ENCODE results near the gene NAPSA. TPM values are rescaled to one million over a fixed set of nuclear protein-coding genes. Genes with fewer than 3 reads are reported as not detected.
A peak's percentile ranks its signal among the peaks of the same experiment; 100 is the strongest.

NAPSA gene
- total and polyA plus RNA-seq, 9 of the 15 experiments (the other 6 are each of a cell fraction or from before 2014, with no cell fraction given), result 0.25 to 1.9 (median 0.69) TPM

DNA sequence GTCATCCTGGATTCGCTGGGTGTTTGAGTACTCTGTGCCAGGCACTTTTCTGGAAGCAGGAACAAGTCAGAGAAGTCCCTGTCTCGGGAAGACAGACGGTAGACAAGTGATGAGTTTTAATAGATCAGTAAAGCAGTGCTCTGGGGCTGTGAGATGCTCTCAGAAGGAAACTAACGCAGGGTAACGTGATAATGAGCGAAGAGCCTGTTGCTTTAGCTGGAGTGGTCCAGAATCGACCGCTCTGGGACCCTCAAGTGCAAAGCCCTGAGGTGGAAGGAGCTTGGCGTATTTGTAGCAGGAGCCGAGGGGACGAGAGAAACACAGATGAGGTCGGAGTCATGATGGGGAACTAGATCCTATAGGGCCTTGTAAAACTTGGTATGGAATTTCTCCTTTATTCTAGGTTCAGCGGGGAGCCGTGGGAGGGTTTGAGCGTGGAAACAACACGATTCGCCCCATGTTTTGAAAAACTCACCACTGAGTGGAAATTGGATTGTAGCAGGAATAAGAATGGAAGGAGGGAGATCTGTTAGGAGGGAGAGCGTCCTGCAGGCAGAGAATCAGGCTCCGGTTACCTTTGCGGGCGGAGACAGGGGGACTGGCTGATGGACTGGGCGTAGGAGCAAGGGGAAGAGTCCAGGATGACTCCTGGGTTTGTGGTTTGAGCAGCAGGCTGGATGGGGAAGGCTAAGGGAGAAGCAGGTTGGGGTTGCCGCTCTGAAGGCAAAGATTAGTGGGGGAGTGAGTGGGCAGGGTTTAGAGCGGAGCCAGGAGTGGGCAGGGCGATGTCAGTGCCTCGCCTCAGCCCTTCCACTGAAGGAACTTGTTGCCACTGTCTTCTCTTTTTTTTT lies 19.5 kb upstream of the NAPSA start (continued):
- TF ChIP-seq ZNF696 (CRISPR knock-in tag; conservative IDR thresholded peaks at IDR 0.05) (no peak), SIN3B (IDR thresholded peaks at IDR 0.05; ENCODE audit: low read depth) (no peak), FOXJ2 (tag; IDR thresholded peaks at IDR 0.05) (peak; percentile 20; the same call in 1 of the 2 replicates), ZNF77 (CRISPR knock-in tag; IDR thresholded peaks at IDR 0.05) (no peak), HCFC1 (IDR thresholded peaks at IDR 0.05; ENCODE audit: low read depth, low read length) (no peak), ZNF175 (CRISPR knock-in tag; IDR thresholded peaks at IDR 0.05; ENCODE audit: low read depth) (no peak), NFRKB (IDR thresholded peaks at IDR 0.05; ENCODE audit: low read depth) (no peak), TSC22D4 (tag; IDR thresholded peaks at IDR 0.05) (peak; percentile 41; the same call in 1 of the 2 replicates), THRAP3 (IDR thresholded peaks at IDR 0.05; ENCODE audit: borderline replicate concordance) (no peak), ARNT (IDR thresholded peaks at IDR 0.05) (no peak), NR3C1 (CRISPR knock-in tag; IDR thresholded peaks at IDR 0.05) (no peak), TRIM28 (IDR thresholded peaks at IDR 0.05) (0 out of 2 replicates have a peak, but pooled peaks have one; percentile 37), TAF1 (IDR thresholded peaks at IDR 0.05; ENCODE audit: control insufficient read depth, extremely low read depth, insufficient read depth, low read length, severe bottlenecking) (no peak), WHSC1 (IDR thresholded peaks at IDR 0.05; ENCODE audit: low read length) (no peak), ZNF324 (CRISPR knock-in tag; IDR thresholded peaks at IDR 0.05) (no peak), ZNF316 (IDR thresholded peaks at IDR 0.05) (peak; percentile 45), MXI1 (IDR thresholded peaks at IDR 0.05; ENCODE audit: low read depth, low read length) (0 out of 2 replicates have a peak, but pooled peaks have one; percentile 51), CXXC5 (CRISPR knock-in tag; IDR thresholded peaks at IDR 0.05) (no peak), RBM39 (optimal IDR thresholded peaks at IDR 0.05; ENCODE audit: low read depth, low read length) (no peak)
- TF ChIP-seq, protein P1, sequence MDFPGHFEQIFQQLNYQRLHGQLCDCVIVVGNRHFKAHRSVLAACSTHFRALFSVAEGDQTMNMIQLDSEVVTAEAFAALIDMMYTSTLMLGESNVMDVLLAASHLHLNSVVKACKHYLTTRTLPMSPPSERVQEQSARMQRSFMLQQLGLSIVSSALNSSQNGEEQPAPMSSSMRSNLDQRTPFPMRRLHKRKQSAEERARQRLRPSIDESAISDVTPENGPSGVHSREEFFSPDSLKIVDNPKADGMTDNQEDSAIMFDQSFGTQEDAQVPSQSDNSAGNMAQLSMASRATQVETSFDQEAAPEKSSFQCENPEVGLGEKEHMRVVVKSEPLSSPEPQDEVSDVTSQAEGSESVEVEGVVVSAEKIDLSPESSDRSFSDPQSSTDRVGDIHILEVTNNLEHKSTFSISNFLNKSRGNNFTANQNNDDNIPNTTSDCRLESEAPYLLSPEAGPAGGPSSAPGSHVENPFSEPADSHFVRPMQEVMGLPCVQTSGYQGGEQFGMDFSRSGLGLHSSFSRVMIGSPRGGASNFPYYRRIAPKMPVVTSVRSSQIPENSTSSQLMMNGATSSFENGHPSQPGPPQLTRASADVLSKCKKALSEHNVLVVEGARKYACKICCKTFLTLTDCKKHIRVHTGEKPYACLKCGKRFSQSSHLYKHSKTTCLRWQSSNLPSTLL (IDR thresholded peaks at IDR 0.05), result no peak
- TF ChIP-seq, protein P2, sequence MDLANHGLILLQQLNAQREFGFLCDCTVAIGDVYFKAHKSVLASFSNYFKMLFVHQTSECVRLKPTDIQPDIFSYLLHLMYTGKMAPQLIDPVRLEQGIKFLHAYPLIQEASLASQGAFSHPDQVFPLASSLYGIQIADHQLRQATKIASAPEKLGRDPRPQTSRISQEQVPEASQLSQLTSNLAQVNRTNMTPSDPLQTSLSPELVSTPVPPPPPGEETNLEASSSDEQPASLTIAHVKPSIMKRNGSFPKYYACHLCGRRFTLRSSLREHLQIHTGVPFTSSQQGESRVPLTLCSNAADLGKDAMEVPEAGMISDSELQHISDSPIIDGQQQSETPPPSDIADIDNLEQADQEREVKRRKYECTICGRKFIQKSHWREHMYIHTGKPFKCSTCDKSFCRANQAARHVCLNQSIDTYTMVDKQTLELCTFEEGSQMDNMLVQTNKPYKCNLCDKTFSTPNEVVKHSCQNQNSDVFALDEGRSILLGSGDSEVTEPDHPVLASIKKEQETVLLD (IDR thresholded peaks at IDR 0.05), result peak; percentile 56; the same call in 1 of the 2 replicates
- TF ChIP-seq, protein P3, sequence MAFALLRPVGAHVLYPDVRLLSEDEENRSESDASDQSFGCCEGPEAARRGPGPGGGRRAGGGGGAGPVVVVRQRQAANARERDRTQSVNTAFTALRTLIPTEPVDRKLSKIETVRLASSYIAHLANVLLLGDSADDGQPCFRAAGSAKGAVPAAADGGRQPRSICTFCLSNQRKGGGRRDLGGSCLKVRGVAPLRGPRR (CRISPR knock-in tag; IDR thresholded peaks at IDR 0.05), result no peak
- TF ChIP-seq, protein P4, sequence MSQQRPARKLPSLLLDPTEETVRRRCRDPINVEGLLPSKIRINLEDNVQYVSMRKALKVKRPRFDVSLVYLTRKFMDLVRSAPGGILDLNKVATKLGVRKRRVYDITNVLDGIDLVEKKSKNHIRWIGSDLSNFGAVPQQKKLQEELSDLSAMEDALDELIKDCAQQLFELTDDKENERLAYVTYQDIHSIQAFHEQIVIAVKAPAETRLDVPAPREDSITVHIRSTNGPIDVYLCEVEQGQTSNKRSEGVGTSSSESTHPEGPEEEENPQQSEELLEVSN (IDR thresholded peaks at IDR 0.05; ENCODE audit: borderline replicate concordance in 1 of 2, extremely low read depth in 1 of 2, insufficient read depth in 1 of 2, insufficient read length in 1 of 2, low read depth in 1 of 2, low read length in 1 of 2, poor library complexity in 1 of 2, severe bottlenecking in 1 of 2), result no peak
- TF ChIP-seq, protein P5, sequence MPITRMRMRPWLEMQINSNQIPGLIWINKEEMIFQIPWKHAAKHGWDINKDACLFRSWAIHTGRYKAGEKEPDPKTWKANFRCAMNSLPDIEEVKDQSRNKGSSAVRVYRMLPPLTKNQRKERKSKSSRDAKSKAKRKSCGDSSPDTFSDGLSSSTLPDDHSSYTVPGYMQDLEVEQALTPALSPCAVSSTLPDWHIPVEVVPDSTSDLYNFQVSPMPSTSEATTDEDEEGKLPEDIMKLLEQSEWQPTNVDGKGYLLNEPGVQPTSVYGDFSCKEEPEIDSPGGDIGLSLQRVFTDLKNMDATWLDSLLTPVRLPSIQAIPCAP (CRISPR knock-in tag; IDR thresholded peaks at IDR 0.05; ENCODE audit: borderline replicate concordance), result no peak

Data from K562 (cell line).